Pulmonary artery endothelial cell (primary cell): ENCODE data around the gene BDKRB1. TPM values are rescaled to one million over a fixed set of nuclear protein-coding genes. Genes with fewer than 3 reads are reported as not detected.

ENCODE experiments used
- DNase-seq: peaks from one replicate; pipeline ENCODE4 v3.0.0-alpha.2; 2011; ENCODE audit warnings: low read depth, low spot score
- total RNA-seq: library from RNA; depleted of rRNA; stranded (reverse); fragments of >200 nt; gene quantifications from 2 replicates; pipeline ENCODE4 v1.2.3, GENCODE V29; 2014

BDKRB1 gene
- total RNA-seq, 1 donor from 2014 or later: not detected

DNA sequence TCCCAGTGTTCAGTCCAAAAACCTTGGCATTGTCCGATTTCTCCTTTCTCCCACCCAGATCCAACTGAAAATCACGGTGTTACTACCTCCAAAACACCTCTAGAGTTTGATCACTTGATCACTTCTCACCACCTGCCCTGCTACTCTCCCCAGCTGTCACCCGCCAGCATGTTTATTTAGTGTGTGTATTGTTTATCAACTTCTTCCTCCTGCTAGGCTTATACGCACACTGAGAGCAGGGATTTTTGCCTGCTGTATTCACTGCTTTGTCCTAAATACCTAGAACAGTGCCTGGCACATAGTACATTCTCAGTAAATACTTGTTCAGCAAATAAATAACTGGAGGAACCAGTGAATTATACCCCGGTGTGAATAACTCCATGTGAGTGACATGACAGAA is 5.0 kb downstream of the BDKRB1 start:
- no peak for DNase-seq

DNA sequence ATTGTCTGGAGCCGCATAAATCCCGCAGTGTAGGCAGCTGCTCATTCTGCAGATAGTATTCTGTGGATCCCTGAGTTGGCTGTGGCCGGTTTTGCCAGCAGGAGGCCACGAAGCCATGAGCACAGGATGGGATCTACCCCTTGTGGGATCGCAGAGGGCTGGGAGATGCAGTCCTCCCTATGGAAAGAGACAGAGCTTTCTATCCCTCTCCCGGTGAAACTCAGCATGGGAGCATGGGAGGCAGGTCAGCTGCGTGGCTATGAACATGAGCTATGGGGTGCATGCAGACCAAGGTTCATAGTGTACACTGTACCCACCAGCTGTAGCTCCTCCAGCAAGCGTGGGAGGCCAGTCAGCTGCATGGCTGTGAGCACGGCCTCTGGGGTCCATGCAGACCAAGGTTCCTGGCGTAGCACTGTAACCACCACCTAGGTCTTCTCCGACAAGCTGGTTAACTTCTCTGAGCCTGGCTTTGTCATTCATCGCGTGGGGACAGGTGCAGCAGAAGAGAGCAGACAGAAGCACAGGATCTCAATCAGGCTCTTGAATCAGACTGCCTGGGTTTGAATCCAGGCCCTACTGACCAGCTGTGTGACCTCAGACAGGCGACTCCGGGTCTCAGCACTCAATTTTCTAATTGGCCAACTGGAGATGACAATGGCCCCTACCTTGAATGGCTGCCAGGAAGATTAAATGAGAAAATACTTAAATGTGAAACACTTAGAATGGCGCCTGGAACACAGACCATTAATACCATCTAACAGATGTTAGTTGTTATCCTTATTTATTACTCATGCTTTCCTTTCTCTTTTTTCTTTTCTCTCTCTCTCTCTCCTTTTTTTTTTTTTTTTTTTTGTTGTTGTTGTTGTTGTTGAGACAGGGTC is 6.0 kb downstream of the BDKRB1 start:
- no peak for DNase-seq

DNA sequence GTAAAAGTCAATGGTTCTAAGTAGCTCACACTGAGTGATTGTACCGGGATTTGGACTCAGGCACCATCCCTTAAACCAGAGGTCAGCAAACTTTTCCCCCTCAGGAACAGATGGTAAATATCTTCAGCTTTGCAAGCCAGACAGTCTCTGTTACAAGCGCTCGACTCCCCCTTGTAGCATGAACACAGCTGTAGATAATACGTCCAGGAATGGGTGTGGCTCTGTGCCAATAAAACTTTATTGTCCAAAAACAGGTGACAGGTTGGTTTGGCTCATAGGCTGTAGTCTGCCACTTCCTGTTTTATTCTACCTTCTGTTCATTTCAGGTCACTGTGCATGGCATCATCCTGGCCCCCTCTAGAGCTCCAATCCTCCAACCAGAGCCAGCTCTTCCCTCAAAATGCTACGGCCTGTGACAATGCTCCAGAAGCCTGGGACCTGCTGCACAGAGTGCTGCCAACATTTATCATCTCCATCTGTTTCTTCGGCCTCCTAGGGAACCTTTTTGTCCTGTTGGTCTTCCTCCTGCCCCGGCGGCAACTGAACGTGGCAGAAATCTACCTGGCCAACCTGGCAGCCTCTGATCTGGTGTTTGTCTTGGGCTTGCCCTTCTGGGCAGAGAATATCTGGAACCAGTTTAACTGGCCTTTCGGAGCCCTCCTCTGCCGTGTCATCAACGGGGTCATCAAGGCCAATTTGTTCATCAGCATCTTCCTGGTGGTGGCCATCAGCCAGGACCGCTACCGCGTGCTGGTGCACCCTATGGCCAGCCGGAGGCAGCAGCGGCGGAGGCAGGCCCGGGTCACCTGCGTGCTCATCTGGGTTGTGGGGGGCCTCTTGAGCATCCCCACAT is 7.6 kb downstream of the BDKRB1 start:
- DNase-seq: no peak

DNA sequence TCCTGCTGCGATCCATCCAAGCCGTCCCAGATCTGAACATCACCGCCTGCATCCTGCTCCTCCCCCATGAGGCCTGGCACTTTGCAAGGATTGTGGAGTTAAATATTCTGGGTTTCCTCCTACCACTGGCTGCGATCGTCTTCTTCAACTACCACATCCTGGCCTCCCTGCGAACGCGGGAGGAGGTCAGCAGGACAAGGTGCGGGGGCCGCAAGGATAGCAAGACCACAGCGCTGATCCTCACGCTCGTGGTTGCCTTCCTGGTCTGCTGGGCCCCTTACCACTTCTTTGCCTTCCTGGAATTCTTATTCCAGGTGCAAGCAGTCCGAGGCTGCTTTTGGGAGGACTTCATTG is 8.2 kb downstream of the BDKRB1 start:
- DNase-seq: no peak

DNA sequence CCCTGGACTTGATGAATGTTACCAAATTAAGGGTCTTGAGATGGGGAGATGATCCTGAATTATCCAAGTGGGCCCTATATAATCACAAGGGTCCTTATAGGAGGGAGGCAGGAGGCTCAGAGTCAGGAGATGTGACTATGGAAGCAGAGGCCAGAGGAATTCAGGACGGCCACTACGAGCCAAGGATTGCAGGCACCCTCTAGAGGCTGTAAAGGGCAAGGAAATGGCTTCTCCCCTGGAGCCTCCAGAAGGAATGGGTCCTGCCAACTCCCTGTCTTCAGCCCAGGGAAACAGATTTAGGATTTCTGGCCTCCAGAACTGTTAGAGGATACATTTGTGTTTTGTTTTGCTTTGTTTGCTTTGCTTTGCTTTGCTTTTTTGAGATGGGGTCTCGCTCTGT is 8.8 kb downstream of the BDKRB1 start:
- no peak for DNase-seq

DNA sequence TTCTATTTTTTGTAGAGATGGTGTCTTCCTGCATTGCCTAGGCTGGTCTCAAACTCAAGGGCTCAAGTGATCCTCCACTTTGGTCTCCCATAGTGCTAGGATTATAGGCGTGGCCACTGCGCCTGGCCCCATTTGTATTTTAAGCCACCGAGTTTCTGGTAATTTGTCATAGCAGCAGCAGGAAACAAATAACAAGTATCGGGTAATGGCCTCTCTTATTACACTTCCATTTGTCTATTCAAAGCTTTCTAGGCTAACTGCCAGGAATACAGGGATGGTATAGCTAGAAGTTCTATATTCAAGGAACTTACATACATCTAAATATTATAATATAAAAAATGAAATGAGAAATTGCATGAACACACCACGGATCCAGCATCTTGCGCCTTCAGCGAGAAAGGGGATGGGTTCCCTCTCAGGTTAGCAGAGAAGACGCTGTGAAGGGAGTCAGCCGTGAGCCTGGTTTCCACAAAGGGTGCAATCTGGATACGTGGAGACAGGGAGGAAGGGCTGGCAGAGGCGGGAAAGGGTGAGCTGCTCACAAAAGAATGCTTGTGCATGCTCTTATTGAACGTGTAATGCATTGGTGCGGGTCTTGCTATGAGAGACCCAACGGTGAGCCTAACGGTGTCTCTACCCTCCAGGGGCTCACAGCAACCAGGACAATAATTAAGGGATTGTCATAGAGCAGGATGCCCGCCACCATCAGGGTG is 9.5 kb downstream of the BDKRB1 start:
- DNase-seq: no peak

DNA sequence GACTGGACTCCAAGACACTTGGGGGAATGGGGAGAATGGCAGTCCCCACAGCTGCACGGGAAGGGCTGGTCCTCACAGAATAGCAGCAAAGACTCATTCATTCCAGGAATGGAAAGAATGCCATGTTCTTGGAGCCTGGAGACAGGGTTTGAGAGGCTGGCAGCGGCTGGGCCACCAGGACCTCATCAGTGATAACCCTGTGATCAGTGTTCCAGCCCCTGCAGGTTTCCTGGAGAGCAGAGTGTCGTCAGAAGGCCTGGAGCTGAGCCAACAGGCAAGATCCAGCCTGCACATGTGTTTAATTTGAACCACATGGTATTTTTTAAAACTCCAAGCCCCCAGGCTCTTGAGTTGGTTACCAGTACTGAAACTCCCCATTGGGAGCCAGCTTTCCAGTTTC is 11.3 kb downstream of the BDKRB1 start:
- DNase-seq: no peak

DNA sequence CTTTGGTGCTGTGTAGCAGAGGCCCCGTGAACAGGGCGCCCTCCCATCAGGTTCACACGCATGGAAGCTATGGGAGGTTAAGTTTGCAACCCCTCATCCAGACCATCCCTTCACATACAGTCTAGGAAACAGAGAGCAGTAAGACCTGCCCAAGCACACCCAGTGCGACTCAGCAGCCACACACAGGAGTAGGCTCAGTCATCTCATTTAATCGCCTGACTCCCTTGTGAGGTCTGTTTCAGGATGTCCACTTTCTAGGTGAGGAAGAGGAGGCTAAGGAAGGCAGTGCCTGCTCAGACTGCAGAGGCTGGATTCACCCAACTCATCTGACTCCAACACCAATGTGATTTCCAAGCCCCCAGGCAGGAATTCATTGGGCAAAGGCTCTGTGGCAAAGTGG is 11.9 kb downstream of the BDKRB1 start:
- DNase-seq: no peak

DNA sequence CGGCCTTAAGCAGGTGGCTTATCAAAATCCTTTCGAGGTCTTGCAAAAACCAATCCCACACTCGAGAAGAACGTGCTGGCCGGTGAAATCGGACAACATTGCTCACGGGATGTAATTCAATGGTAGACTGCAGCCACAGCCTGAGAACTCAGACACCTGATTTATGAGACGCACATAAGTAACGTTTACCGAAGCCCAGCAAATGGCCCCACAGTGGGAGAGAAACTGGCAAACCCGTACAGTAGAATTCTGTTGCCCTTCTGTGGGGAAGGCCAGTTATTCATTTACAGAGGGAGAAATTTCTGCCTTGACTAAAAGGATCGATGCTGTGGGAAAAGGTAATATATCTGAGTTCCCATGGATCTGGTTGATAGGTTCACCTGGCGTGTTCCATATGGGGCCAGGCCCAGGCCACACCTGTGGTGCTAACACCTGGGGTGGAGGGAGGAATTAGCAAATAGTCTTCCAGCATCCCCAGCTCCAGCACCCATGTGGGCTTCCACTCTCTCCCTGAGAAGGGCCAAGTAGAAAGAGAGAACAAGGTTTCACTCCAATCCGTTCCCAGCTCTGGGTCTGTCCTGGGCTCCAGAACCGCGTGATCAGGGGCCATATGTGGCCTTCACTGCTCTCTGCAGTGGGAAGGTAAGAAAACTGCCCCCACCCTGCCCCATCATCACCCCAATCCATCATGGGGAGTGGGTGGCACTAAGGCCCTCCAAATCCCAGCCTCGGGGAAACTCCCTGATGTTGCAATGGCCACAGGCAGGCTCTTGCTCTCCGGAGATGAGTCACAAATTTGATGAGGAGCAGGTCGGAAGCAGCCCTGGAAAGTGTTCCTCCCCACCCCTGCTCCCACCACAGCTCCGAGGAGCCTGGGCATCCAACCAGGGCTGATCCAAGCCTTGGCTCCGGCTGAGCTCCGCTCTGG is 12.7 kb downstream of the BDKRB1 start:
- no peak for DNase-seq

DNA sequence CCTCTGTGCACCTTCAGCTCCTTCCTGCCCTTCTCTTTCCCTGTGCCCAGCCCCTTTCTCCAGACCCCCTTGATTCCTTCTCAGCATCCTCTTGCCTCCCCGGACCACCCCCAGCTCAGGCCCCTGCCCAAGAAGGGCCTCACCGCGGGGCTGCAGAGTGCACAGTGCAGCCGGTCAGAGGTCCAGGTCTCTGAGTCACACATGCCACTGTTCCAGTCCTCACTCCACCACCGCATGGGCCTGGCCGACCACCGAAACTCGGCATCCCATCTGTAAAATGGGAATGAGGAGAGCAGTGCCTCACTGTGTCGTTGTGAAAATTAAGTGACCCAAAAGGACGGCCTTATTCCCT is 13.3 kb downstream of the BDKRB1 start:
- no peak for DNase-seq

DNA sequence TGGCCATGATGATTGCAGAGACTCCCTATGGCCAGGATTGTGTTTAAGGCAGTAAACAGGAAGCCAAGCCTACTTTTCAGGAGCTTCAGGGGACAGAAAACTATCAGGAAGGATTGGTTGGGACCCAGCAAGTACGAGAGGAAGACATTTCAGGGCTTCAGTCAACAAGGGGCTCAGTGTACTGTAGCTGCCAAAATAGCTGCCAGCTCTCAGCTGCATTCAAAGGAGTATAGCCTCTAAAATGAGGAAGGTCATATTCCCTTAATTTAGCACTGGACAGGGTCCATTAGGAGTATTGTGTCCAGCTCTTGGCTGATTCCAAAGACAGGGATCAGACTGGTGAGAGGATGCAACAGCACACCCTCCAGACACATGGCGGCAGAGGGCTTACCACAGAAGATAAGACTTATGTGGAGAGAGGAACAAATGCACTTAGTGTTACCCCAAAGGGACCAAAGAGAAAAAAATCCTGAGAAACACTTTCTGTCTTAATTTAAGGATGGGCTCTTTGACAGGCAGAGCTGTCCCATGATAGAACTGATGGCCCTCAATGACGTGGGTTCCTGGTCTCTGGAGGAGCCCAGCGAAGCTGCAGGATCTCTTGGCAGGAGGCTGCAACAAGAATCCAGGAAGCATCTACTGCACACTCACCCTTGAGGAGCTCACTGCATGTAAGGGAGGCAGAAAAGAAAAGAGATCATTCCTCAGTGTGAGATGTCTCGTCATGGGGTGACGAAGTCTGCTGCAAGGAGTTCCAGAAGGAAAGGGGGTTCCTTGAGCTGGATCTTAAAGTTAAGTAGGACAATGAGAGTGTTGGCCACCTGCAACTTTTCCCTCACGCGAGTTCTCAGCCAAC is 14.8 kb downstream of the BDKRB1 start:
- DNase-seq: no peak

DNA sequence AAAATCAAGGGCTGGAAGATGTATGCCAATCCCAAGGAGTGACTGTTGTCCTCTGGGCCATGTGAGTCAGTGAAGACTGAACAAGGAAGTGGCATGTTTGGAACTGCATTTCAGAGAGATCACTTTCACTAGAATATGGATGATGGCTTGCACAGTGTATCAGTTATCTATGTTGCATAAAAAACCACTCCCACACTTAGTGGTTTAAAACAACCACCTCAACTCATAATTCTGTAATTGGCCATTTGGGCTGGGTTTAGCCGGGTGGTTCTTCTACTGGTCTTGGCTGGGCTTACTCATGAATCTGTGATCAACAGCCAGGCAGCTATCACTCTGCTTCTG is 15.4 kb downstream of the BDKRB1 start:
- no peak for DNase-seq

DNA sequence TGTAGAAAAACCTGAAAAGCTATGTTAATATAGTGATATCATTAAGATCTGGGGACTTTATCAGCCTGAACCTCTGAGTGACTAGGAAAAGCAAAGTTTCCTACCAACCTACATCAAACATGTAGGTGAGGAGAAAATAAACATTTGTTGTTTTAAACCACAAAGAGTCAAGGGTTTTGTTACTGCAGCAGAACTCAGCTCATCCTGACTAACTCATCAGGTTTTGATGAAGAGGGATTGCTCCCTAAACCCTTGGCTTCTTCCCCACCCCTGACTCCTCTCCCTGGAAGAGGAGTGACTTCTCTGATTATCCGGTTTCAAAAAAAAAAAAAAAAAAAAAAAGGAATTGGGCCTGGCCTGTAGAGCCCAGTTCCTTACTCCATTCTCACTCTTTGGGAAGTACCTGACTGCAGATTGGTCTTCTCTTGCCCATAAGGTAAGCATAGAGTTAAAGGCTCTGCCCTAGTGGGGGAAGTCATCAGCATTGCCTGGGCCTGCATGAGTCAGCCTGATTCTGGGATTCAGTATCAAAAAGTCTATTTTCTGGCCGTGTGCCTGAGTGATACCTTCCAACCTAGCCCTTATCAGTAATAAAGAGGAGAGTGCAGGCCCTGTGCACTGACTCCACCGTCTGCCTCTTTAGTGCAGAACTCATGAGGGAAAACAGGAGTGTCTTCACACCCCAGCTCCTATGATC is 16.9 kb downstream of the BDKRB1 start:
- DNase-seq: no peak

DNA sequence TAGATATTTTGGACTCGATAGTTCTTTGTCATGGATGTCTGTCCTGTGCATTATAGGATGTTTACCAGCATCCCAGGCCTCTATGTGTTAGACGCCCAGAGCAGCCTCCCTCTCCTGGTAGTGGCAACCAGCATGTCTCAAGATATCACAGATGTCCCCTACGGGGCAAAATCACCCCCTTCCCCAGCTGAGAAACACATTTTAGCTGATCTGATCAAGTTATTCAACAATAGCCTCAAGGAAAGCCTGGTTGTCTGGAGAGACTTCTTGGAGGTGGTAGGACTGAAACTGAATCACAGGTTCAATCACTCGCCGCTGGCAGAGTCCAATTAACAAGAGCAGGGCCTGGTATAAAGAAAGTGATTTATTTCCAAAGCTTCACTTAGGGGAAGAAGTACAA is 17.6 kb downstream of the BDKRB1 start:
- DNase-seq: no peak

DNA sequence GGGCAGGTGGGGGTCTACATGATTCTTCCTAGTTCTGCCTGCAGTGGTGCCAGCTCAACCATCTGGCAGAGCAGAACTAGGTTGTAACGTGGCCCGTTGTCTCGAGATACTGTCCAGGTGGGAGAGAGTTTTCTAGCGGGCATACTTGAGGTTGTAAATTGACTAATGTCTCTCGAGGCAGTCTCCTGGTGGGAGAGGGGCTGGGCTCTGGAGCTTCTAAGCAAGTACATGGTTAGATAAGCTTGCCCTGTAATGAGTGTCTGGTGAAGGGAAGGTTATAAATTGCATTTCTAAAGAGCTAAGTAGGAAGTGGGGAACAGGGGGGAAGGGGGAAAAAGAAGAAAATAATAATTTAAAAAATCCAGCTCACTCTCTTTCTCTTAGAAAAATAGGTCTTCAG is 18.1 kb downstream of the BDKRB1 start:
- no peak for DNase-seq

DNA sequence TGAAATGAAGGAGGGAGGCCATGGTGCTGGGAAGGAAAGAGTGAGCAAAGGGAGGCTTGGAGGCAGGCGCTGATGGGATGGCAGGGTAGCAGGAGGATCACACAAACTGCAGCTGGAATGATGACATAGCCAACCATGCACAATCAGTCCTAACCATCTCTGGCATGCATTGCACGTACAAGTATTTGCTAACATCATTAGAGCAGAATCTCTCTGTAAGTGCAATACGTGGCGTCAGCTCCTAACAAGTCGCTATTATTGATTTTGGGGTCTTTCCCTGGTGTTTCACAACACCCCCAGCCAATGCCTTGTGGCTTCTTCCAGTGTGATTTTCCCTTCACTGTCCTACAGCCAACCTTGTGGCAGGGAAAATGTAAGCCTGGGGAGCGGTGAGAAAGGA is 18.5 kb downstream of the BDKRB1 start:
- no peak for DNase-seq

DNA sequence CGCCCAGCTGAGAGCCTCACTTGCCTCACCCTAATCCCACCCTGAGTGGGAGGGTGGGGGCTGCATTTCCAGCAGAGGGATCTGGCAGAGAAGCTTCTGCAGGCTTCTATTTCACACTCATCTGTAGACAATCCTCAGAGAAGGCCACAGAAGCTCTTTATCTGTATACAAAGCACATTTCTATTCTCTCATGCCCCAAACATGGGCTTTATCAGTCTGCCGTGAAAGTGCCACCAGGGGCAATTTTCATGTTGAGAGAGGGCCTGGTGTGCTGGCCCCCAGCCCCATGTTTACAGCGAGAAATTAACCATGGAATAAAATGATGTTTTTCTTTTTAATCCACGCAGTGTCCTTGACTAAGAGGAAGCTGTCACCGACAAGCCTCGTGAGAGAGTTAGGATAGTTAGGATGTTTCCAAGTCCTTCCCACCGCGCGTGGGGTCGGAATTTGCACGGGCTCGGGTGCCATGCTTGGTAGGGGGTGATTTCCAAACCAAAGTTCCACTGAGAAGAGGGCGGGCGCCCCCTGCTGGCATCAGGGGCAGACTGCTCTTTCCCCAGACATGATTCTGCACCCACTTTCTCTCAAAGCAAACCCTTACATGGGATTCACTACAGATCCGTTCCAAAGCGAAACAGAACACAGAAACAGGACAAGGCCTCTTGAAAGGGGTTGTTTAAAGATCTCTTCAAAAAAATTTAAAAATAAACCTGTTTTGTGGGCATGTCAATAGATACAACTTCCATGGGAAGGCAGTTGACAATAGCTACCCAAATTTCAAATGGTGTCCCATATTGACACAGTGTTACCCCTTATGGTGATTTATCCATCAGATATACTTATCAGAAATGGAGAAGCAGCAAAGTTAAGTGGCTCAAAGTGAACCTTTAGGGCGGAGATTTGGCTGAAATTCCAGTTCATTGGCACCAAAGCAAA is 19.4 kb downstream of the BDKRB1 start:
- DNase-seq: peak; percentile 3

DNA sequence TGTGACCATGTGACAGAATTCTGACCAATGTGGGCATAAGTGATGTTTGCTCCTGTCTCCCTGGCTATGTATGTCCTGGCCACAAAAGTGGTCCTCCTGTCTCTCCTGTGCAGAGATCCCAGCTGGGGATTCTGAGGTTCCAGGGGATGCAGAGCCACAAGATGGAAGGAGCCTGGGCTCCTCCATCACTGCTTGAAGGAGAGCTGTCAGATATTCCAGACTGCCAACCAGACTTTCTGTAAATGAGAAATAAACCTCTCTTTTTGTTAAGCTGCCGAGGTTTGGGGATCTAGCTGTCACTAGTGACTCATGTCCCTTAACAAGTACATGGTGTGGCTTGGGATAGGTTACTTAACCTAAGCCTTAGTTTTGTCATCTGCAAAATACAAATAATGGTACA is 21.9 kb downstream of the BDKRB1 start:
- DNase-seq: no peak

DNA sequence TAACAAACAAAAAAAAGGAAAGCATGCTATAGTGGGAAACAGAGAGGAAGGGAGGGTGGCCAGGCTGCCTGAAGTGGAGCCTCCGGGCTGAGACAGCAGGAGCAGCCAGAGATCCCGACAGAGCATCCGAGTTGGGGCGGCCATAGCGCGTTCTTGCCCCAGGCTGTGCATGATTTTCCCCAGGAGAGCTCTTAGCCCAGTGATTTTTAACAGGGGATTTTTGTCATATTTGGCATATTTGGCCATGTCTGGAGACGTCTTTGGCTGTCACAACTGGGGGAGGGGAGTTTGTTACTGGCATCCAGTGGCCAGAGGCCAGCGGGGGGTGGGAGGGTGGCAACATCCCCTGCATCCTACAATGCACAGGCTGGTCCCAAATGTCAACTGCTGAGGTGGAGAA is 23.6 kb downstream of the BDKRB1 start:
- no peak for DNase-seq
